Nephron (organoid): ENCODE measurements around the gene NSG2.

Experiments
- H3K27ac Mint-ChIP-seq, 3 experiments: 2 replicates each; pipeline ENCODE4 v1.8.0; 2020; ENCODE audit warnings: mixed read lengths in 3 of 3, mild to moderate bottlenecking in 2 of 3, moderate library complexity in 1 of 3
- H3K27me3 Mint-ChIP-seq: 2 replicates; pipeline ENCODE4 v1.8.0; 2021; ENCODE audit warnings: low read depth, mild to moderate bottlenecking, moderate library complexity, mixed read lengths
- H3K36me3 Mint-ChIP-seq: 2 replicates; pipeline ENCODE4 v1.8.0; 2020; ENCODE audit warnings: low read depth, mixed read lengths
- H3K4me1 Mint-ChIP-seq: 2 replicates; pipeline ENCODE4 v1.8.0; 2020; ENCODE audit warnings: mixed read lengths
- H3K4me3 Mint-ChIP-seq, 3 experiments: 2 replicates each; pipeline ENCODE4 v1.8.0; 2020; ENCODE audit warnings: mild to moderate bottlenecking in 3 of 3, mixed read lengths in 3 of 3, moderate library complexity in 2 of 3
- H3K9me3 Mint-ChIP-seq: 2 replicates; pipeline ENCODE4 v1.8.0; 2020; ENCODE audit warnings: mixed read lengths
- CTCF ChIP-seq, 3 experiments: fragments of 200-600 bp; sonication (generic); IDR thresholded peaks; one replicate each; pipeline ENCODE4 v1.5.0; 2021; ENCODE audit warnings: antibody characterized with exemption in 3 of 3; ENCODE audit not compliant: unreplicated experiment in 3 of 3

The NSG2 gene

GRCh38 chr5:174090129-174090528, 44.6 kb downstream of the NSG2 start:
- Mint-ChIP-seq H3K27me3 (peaks cover 4% of the 10 kb centered on the region), H3K36me3 (no peaks in the 10 kb centered on the region), H3K27ac (no peak overlapping the region), H3K9me3 (no peaks in the 10 kb centered on the region), H3K4me3 (no peak overlapping the region), H3K4me1 (peaks cover 6% of the 10 kb centered on the region)
- no peak for TF ChIP-seq CTCF (IDR thresholded peaks at IDR 0.05; ENCODE audit: unreplicated experiment in 3 of 3)

GRCh38 chr5:174093123-174093522, 47.6 kb downstream of the NSG2 start:
- Mint-ChIP-seq H3K9me3 (no peaks in the 10 kb centered on the region), H3K4me1 (peaks cover 6% of the 10 kb centered on the region), H3K36me3 (no peaks in the 10 kb centered on the region)

GRCh38 chr5:174094857-174095606, 49.5 kb downstream of the NSG2 start:
- no peak for TF ChIP-seq CTCF (IDR thresholded peaks at IDR 0.05; ENCODE audit: unreplicated experiment in 3 of 3)
- Mint-ChIP-seq H3K27ac (no peak overlapping the region), H3K27me3 (peaks cover 8% of the 10 kb centered on the region), H3K4me3 (no peak overlapping the region), H3K36me3 (no peaks in the 10 kb centered on the region), H3K9me3 (no peaks in the 10 kb centered on the region), H3K4me1 (peaks cover 6% of the 10 kb centered on the region)

More at GRCh38 chr5:174093123-174093522, 47.6 kb downstream of the NSG2 start:
- no peak for TF ChIP-seq CTCF (IDR thresholded peaks at IDR 0.05; ENCODE audit: unreplicated experiment in 3 of 3)
- H3K27ac Mint-ChIP-seq: no peak overlapping the region
- peaks cover 4% of the 10 kb centered on the region for H3K27me3 Mint-ChIP-seq
- no peak overlapping the region for H3K4me3 Mint-ChIP-seq

- H3K27me3 Mint-ChIP-seq: peaks cover 12% of the 10 kb centered on the region
- H3K27ac Mint-ChIP-seq: no peak overlapping the region
- no peak for TF ChIP-seq CTCF (IDR thresholded peaks at IDR 0.05; ENCODE audit: unreplicated experiment in 3 of 3)
- no peak overlapping the region for H3K4me3 Mint-ChIP-seq
- no peaks in the 10 kb centered on the region for H3K9me3 Mint-ChIP-seq
- no peaks in the 10 kb centered on the region for H3K4me1 Mint-ChIP-seq
- no peaks in the 10 kb centered on the region for H3K36me3 Mint-ChIP-seq
Observed at GRCh38 chr5:174096619-174097018, 51.1 kb downstream of the NSG2 start.

GRCh38 chr5:174097486-174098185, 52.1 kb downstream of the NSG2 start:
- no peaks in the 10 kb centered on the region for H3K36me3 Mint-ChIP-seq
- no peaks in the 10 kb centered on the region for H3K9me3 Mint-ChIP-seq
- H3K4me3 Mint-ChIP-seq: no peak overlapping the region
- H3K27ac Mint-ChIP-seq: no peak overlapping the region
- peaks cover 18% of the 10 kb centered on the region for H3K27me3 Mint-ChIP-seq
- no peaks in the 10 kb centered on the region for H3K4me1 Mint-ChIP-seq
- no peak for TF ChIP-seq CTCF (IDR thresholded peaks at IDR 0.05; ENCODE audit: unreplicated experiment in 3 of 3)
